Measurements from ENCODE around the gene HIVEP3.
A peak's percentile ranks its signal among the peaks of the same experiment; 100 is the strongest.

Gene HIVEP3

GRCh38 chr1:41623736-41624135, 295.0 kb downstream of the HIVEP3 start:
- Histone ChIP-seq H3K9ac (ENCODE audit: low read length) (peak overlapping the region; percentile 53; the same call in 1 of the 2 replicates), H3K4me3 (ENCODE audit: low read length) (peak overlapping the region; percentile 41), H4K20me1 (ENCODE audit: insufficient read depth, low read length) (no peaks in the 10 kb centered on the region), H2AFZ (ENCODE audit: low read length) (peak overlapping the region; percentile 33), H3K79me2 (ENCODE audit: low read length) (peaks cover 11% of the 10 kb centered on the region), H3K4me1 (ENCODE audit: low read length) (peaks cover 54% of the 10 kb centered on the region), H3K27ac (ENCODE audit: low read length) (peak overlapping the region; percentile 80), H3K4me2 (ENCODE audit: low read depth, low read length) (peak overlapping the region; percentile 87), H3K27me3 (replicated peaks; ENCODE audit: insufficient read depth, low read length) (no peaks in the 10 kb centered on the region), H3K9me3 (replicated peaks; ENCODE audit: insufficient read depth, low read length) (no peaks in the 10 kb centered on the region), H3K9me2 (replicated peaks; ENCODE audit: insufficient read depth, low read length) (no peaks in the 10 kb centered on the region), H3F3A (ENCODE audit: insufficient read depth, low read length) (peaks cover 36% of the 10 kb centered on the region), H3K36me3 (replicated peaks; ENCODE audit: insufficient read depth, low read length) (no peaks in the 10 kb centered on the region)
- TF ChIP-seq, protein P1, sequence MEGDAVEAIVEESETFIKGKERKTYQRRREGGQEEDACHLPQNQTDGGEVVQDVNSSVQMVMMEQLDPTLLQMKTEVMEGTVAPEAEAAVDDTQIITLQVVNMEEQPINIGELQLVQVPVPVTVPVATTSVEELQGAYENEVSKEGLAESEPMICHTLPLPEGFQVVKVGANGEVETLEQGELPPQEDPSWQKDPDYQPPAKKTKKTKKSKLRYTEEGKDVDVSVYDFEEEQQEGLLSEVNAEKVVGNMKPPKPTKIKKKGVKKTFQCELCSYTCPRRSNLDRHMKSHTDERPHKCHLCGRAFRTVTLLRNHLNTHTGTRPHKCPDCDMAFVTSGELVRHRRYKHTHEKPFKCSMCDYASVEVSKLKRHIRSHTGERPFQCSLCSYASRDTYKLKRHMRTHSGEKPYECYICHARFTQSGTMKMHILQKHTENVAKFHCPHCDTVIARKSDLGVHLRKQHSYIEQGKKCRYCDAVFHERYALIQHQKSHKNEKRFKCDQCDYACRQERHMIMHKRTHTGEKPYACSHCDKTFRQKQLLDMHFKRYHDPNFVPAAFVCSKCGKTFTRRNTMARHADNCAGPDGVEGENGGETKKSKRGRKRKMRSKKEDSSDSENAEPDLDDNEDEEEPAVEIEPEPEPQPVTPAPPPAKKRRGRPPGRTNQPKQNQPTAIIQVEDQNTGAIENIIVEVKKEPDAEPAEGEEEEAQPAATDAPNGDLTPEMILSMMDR (IDR thresholded peaks at IDR 0.05; ENCODE audit: low read length) = no peak
- TF ChIP-seq EZH2 (optimal IDR thresholded peaks at IDR 0.05; ENCODE audit: low read depth, low read length) (no peak), EZH2phosphoT487 (IDR thresholded peaks at IDR 0.05; ENCODE audit: low read length) (no peak)
- DNase-seq = no peak

DNA sequence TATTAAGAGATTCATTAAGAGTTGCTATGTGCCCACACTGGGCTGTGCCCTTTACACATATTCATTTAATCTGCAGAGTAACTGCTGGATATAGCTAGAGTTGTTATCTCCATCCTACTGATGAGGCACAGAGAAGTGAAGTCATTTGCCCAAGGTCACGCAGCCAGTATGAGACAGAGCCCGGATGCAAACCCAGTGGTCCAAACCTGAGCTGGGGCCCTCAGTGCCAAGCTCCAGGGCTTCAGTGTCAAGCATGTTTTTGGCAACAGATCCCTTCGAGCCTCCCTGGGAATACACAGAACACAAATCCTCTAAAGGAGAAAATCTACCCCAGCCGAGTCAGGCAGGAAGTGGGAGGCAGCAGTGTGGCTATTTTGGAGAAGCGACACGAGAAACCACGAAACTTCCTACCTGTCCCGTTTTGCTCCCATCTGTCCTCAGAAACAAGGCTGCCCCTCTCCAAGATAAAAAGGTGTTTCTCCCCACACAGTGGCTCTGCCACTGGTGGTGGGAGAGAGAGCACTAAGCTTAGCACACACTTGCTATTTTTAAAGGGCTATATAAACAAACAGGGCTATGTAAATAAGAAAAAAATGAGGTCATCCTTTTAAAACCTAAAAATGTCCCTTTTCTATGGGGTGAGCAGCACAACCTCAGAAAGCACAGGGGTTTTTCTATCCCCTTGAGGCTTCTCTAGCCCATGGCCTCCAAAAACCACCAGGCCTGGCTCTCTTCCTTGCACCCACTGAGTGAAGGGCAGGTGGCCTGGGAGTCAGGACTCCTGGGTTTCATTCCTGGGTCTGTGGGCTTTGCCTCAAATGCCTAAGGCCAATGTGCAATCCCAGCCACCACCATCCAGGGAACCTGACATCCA, 295.6 kb downstream of the HIVEP3 start:
- H3K79me2 ChIP-seq (ENCODE audit: low read length) = peaks cover 10% of the 10 kb centered on the region; the same call in 1 of the 2 replicates
- H3K4me1 ChIP-seq (ENCODE audit: low read length) = peaks cover 52% of the 10 kb centered on the region
- peak overlapping the region; percentile 80 for H3K27ac ChIP-seq (ENCODE audit: low read length)
- no peaks in the 10 kb centered on the region for H3K9me3 ChIP-seq (replicated peaks; ENCODE audit: insufficient read depth, low read length)
- peaks cover 36% of the 10 kb centered on the region for H3F3A ChIP-seq (ENCODE audit: insufficient read depth, low read length)
- H4K20me1 ChIP-seq (ENCODE audit: insufficient read depth, low read length) = no peaks in the 10 kb centered on the region
- peak overlapping the region; percentile 33 for H2AFZ ChIP-seq (ENCODE audit: low read length)
- H3K4me2 ChIP-seq (ENCODE audit: low read depth, low read length) = peak overlapping the region; percentile 87
- no peaks in the 10 kb centered on the region for H3K9me2 ChIP-seq (replicated peaks; ENCODE audit: insufficient read depth, low read length)
- peak; percentile 65 for DNase-seq
- H3K9ac ChIP-seq (ENCODE audit: low read length) = peak overlapping the region; percentile 53
- TF ChIP-seq, protein P1 (IDR thresholded peaks at IDR 0.05; ENCODE audit: low read length) = no peak
- no peak for TF ChIP-seq EZH2phosphoT487 (IDR thresholded peaks at IDR 0.05; ENCODE audit: low read length)
- TF ChIP-seq EZH2 (optimal IDR thresholded peaks at IDR 0.05; ENCODE audit: low read depth, low read length) = no peak
- H3K27me3 ChIP-seq (replicated peaks; ENCODE audit: insufficient read depth, low read length) = no peaks in the 10 kb centered on the region
- peak overlapping the region; percentile 41 for H3K4me3 ChIP-seq (ENCODE audit: low read length)
- H3K36me3 ChIP-seq (replicated peaks; ENCODE audit: insufficient read depth, low read length) = no peaks in the 10 kb centered on the region

DNA sequence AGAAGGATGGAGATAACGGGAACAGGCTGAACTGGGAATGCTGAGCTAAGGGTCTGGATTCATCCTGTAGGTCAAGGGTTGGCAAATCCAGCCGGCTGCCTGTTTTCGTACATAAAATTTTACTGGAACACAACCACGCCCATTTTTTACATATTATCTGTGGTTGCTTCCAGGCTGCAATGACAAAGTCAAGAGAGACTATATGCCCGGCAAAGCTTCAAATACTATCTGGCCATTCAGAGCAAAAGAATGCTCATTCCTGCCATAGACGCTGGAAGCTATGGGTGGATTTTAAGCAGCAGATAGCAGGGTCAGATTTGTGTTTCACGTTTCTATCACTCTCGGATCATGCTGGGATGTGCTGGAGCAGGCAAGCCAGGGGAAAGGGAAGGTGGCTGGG, 296.3 kb downstream of the HIVEP3 start:
- Histone ChIP-seq H3K4me3 (ENCODE audit: low read length) (peak overlapping the region; percentile 41; the same call in 1 of the 2 replicates), H4K20me1 (ENCODE audit: insufficient read depth, low read length) (no peaks in the 10 kb centered on the region), H3K4me1 (ENCODE audit: low read length) (peaks cover 52% of the 10 kb centered on the region), H3K9me3 (replicated peaks; ENCODE audit: insufficient read depth, low read length) (no peaks in the 10 kb centered on the region), H3K79me2 (ENCODE audit: low read length) (peaks cover 10% of the 10 kb centered on the region; the same call in 1 of the 2 replicates), H2AFZ (ENCODE audit: low read length) (no peak overlapping the region), H3K27me3 (replicated peaks; ENCODE audit: insufficient read depth, low read length) (no peaks in the 10 kb centered on the region), H3K27ac (ENCODE audit: low read length) (peak overlapping the region; percentile 80; the same call in 1 of the 2 replicates), H3F3A (ENCODE audit: insufficient read depth, low read length) (peaks cover 36% of the 10 kb centered on the region), H3K9ac (ENCODE audit: low read length) (no peak overlapping the region), H3K4me2 (ENCODE audit: low read depth, low read length) (peak overlapping the region; percentile 87), H3K36me3 (replicated peaks; ENCODE audit: insufficient read depth, low read length) (no peaks in the 10 kb centered on the region), H3K9me2 (replicated peaks; ENCODE audit: insufficient read depth, low read length) (no peaks in the 10 kb centered on the region)
- TF ChIP-seq, protein P1 (IDR thresholded peaks at IDR 0.05; ENCODE audit: low read length) = no peak
- TF ChIP-seq EZH2 (optimal IDR thresholded peaks at IDR 0.05; ENCODE audit: low read depth, low read length) (no peak), EZH2phosphoT487 (IDR thresholded peaks at IDR 0.05; ENCODE audit: low read length) (no peak)
- DNase-seq = no peak
